GM19324 (cell line): ENCODE data around the gene GDF10.

Experiments used
- ATAC-seq: cut with Tn5 transposase; IDR thresholded peaks from one replicate; pipeline ENCODE4 v1.9.1; 2021; ENCODE audit warnings: mild to moderate bottlenecking, moderate library complexity; ENCODE audit not compliant: unreplicated experiment, low FRiP score

Gene GDF10

DNA sequence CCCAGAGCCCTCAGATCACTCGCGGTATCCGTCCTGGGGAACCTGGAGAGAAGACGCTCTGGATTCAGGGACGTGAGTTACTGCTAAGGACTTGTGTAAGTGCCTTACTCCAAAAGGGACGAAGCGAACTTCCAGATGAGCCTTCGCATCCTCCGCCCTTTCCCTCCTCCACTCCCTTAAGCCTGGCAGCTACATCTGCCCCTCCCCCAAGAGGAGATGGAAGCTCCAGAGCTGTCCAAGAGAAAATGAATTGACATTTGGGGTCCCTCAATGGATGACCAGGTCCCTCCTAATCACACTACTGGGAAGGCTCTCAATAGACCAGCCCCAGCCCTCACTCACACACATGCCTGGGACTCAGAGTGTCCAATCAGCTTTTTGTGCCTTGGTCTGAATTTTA lies 31.3 kb upstream of the GDF10 start:
- no peak for ATAC-seq

DNA sequence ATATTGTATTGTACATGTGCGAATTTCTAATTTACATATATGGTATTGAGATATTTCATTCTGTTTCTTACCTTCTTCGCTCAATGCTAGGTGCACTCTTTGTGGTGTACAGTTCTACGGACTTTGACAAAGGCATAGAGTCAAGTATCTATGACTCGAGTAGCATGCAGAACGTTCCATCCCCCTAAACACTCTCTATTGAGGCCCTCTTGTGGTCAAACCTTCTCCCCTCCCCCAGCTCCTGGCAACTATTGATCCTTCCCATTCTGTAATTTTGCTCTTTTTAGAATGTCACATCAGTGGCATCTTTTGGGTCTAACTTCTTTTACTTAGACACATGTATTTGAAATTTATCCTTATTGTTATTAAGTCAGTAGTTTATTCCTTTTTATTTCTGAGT lies 30.7 kb upstream of the GDF10 start:
- no peak for ATAC-seq

DNA sequence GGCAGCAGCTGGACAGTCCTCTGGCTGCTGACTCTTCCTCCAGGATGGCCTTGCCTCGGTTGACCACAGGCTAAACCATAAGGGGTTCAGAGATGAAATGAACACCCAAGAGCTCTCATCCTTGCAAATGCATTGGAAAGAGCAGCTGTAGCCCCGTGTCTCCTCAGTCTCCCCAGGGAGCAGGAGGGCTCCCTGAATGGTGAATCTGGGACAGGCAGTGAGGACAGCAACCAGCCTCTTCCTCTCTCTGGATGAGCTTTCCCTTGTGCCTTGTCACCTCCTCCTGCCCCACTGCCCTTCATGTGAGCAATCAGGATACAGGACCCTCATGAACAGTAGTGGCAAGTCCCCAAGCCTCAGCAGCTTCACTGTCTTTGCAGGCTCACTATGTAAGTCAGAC lies 23.9 kb upstream of the GDF10 start:
- ATAC-seq: no peak

DNA sequence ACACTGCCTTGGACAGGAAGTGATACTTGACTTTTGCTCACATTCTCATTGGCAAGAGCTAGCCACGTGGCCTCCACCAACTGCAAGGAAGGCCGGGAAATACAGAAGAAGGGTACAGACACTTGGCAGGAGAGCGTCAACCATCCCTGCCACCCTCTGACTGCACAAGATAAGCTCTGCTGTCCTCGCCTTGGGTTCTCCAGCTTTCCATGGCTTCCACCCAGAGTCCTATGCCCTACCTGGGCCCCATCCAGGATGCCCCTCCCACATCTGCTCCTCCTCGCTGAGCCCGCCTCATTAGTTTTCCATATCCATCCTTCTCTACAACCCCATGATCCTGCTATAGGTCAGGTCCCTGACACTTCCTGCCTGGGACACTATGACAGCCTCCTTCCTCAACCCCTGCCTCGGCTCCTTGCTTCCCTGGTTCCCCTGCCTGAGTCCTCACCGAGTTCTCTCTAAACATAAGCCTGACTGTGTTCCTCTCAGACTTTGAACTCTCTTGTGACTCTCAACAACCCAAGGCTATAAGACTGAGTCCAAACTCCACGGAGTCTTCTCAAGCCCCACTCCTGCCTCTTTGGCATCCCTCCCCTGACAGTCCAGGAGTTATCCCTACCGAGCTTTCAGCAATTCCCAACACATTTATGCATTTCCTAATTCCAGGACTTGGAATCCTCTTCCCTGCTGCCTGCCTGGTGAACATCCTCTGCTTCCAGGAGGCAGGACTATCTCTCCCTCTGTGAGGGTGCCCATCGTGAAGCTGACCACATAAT lies 23.2 kb upstream of the GDF10 start:
- no peak for ATAC-seq

DNA sequence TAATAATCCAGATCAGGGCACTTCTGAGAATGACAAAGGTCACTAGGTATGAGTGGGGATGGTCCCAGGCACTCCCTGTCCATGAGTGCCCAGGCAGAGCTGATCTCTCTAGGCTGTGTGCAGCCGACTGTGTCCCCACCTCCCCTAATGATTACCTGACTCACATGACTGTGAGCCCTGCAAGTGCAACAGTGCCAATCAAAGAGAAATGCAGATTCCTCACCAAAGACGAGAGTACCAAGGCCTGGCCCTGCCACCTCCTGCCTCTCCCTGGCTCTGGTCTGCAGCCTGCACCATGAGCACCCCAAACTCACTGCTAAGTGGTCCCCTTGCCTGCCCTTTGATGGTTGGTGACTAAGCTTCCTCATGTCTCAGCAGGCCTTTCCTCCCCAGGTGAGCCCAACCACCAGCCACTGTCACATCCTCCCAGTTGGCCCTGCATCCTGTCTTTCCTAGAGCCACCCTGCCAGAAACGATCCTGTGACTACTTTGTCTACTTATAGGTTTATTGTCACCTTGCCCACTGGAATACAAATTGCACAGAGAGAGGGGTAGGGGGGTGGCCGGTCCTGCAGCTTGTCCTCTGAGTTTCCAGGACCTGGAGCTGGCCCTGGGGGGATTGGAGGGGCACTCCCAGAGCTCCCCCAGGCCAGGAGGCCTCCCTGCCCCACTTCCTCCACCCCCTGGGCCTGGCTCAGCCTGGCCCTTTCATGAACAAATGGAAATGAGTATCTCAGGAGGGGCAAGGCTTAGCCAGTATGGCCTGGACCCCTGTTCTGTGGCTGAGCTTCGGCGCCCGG lies 22.4 kb upstream of the GDF10 start:
- no peak for ATAC-seq

DNA sequence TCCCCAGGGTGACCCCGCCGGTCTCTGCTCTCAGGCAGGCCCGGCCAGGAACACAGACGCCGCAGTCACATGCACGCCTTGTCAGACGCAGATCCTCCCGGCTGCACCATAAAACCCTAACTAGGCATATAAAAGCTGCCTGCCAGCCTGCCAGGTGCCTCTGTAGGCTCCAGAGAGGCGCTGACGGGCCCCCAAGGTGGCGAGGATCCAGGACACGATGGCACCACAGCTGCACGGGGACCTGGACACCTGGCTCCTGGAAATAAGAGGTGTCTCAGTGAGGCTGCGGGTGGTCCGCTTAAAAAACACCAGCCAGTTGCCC lies 21.9 kb upstream of the GDF10 start:
- no peak for ATAC-seq

DNA sequence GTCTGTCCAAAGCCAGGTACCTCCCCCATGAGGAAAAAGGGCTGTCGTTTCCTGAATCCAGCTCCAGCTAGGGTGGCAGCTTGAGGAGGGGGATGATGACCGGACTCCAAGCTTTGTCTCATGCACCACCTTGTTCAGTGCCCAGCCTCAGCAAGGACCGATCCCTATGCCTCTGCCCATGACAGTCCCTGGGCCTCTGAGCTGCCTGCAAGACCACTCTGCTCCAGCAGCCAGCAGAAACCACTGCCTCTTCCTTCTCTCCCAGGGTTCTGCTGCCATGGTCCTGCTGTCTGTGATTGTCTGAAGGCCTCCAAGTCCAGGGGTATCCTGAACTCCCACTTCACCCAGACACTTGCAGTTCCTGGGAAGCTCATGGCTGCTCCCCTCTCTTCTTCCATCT lies 21.3 kb upstream of the GDF10 start:
- no peak for ATAC-seq

DNA sequence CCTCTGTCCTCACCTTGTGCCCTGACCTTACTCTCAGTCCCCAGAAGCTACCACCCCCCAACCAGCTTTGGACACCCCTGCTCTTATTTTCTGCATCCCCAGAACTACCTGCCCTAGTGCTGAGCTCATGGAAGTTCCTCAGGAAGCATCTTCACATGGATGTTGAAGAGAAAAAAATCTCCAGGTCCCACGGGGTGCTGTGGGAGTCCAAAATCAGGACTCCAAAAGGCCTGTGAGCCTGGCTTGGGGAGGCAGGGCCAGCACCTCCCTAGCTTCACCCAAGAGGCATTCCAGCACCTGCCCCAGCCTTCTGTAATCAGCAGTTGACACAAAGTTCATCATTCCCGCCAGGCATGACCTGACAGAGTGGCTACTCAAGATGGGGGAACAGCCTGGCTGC lies 20.7 kb upstream of the GDF10 start:
- no peak for ATAC-seq

DNA sequence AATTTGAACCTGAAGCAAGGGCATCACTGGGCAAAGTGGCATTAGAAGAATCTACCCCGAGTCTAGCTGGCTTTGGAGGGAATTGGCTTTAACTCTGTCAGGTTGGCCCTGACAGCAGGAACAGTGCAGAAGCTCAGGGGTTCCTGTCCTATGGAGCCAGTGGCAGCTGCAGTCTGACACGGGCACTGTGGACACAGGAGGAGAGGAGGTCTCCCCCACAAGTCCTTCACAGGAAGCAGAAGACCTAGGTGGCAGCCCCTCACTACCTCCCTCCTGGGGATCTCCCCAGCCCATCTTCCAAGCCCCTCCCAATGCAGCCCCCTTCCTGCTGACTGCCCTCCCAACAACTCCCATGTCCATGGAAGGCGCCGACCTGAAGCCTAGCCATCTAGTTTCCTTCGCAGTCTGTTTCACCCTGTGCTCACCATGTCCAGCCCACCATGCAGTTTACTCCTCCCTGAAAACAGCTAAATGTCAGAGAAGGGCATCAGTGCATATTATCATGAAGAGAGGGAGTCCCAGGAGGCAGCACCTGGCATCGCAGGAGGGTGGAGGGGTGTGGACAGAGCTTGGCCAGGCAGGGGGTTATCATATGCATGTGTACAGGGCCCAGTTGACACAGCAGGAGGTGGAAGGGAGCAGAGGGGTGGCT lies 17.9 kb upstream of the GDF10 start:
- no peak for ATAC-seq

DNA sequence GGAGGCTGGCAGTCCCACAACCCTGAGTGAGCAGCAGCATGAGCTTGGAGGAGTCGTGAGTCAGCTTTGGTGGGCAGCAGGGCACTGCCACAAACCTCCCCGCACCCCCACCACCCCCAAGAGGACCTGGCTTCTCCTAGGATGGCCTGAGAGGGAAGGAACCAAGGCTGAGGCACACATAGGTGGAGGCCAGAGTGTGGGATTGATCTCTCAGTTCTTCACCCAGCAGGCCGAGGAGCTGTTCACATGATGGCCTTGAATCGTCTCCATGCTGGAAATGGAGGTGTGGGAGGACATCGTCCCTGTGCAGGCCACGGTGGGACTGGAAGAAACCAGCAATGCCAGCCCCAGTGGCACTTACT lies 17.4 kb upstream of the GDF10 start:
- no peak for ATAC-seq

DNA sequence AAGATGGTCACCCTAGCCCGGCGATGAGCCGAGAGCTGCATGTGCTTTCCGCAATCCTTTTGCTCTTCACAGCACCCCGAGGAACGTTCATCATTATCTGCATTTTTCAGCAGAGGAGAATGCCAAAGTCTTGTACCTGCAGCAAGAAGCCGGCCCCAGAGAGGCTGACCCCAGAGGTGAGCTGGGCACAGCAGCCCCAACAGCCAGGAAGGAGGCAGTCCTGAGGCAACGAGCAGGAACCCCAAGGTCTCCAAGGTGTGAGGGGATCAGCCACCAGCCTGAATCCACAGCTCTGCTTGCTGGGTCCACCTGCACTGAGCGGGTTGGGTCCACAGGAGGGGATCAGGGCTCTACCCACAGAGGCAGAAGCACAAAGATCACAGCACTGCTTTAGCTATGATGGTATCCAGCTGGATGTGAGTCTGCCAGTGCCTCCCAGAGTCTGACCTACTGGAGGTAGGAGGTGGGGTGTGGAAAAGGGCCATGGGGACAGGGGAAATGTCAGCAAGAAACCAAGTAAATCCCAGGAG lies 16.8 kb upstream of the GDF10 start:
- no peak for ATAC-seq

DNA sequence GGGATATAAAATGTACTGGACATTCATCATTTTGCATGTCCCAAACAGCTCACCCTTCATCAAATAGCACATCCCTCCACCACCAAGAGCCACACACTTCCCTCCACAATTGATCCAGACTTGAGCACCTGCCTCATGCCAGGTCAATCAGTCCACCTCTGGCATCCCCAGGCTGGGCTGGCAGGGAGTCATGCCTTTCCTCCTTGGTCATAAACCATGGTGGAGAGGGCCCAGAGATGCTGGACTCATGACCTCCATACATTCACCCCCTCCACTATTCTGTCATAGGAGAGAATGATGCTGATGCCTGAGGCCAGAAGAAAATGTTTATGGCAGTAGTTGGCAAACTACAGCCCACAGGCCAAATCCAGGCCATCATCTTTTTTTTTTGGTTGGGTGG lies 16.1 kb upstream of the GDF10 start:
- no peak for ATAC-seq

DNA sequence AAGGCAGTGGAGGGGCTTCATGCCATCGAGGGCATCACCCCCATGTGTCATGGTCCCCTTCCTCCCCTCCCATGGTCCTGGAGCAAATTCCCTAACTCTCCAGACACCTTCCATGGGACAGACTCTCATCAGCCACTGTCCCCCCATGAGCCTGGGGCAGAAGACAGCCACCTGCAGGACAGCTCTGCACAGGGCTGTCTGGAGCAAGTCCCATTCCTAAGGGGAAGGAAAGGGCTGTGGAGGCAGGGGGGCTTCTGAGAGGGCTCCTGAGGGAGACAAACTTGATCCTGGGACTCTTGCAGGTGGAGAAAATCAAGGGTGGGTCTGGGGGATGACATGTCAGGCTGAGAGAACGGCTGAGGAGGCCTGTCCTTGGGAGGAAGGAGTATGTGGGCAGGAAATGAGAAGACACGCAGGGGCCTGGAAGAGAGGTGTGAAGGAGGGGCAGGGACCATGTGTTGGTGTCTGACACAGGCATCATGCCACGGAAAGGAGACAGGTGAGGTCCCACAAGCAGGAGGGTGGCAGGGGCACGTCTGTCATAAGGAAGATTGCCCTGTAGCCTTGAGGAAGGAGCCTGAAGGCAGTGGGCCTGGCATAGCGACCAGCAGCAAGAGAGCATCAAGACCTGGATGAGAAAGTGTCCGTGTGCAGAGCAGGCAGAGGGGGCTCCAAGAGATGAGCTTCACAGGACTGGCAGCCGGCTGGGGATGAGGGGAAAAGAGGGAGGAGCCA lies 14.4 kb upstream of the GDF10 start:
- no peak for ATAC-seq

DNA sequence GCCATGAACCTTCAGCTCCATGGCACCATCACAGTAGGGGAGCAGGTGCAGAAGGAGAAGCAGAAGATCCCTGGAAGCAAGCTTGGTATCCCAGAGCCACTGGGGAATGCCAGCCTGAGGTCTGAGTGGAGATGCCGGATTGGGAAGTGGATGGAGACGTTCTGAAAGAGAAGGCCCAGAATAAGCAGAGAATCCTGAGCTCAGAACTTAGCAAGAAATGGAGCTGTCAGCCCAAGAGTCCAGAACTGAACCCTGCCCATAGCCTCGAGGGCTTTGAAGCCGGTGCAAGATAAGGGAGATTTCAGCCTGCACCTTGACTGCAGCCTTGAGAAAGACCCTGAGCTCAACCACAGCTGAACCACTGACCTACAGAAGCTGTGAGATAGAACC lies 13.9 kb upstream of the GDF10 start:
- no peak for ATAC-seq

DNA sequence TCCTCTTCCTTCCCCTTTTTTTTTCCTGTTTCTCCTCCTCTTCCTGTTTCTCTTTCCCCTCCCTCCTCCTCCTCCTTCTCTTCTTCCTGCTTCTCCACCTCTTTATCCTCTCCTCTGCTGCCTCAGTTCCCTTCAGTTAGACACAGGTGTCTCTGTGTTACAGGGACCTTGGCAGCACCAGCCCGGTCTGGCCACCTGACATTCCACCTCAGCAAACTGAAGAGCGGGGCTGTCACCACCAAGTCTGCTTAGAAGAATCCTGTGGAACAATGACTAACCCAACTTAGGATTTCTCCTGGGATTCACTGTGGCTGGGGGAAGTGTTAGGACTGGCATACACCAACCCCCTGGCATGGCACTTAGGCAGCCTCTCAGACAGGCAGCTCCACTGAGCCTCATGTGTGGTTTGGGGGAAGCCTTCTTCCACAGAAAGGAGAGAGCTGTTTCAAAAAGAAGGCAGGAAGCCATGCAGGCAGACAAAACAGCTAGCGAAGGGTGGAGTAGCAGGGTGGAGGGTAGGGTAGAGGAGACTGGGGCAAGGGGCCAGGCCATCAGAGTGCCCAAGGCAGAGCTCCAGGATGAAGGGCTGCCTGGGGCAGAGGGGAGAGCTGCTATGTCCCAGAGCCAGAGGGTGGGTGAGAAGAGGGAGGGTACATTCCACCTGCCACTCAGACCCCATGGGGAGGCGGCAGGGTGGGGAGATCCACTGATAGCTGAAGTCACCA lies 13.2 kb upstream of the GDF10 start:
- ATAC-seq: no peak

DNA sequence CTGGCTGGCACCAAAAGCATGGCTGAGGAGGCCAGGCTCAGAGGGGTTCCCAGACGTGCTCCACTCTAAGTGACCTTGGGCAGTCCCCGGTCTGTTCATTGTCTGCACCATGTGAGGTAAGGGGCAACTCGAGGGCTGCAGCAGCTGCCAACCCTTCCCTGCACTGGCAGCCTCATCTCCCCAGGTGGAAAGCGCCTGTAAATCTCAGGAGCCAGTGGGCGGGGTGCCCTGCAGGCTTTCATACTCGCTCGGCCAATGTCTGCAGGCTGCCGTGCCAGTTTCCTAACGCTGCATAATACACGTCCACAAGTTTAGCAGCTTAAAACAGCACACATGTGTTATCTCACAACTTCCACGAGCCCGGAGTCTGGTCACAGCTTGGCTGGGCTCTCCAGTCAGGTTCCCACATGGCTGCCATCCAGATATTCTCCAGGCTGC lies 12.6 kb upstream of the GDF10 start:
- no peak for ATAC-seq

DNA sequence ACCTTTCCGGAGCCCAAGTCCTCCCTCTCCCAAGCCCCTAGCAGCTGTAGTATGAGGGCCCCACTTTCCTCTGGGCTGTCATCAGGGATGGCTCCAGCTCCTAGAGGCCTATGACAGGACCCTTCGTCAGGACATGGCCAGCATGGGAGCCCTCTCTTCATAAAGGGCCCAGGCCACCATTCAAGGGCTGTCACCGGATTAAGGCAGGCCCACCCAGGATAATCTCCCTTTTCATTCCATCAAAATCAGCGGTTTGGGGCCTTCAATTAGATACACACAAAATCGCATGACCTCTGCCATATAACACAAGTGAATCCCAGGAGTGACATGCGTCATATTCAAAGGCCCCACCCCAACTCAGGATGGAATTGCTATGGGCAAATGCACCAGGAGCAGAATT lies 12.2 kb upstream of the GDF10 start:
- no peak for ATAC-seq

DNA sequence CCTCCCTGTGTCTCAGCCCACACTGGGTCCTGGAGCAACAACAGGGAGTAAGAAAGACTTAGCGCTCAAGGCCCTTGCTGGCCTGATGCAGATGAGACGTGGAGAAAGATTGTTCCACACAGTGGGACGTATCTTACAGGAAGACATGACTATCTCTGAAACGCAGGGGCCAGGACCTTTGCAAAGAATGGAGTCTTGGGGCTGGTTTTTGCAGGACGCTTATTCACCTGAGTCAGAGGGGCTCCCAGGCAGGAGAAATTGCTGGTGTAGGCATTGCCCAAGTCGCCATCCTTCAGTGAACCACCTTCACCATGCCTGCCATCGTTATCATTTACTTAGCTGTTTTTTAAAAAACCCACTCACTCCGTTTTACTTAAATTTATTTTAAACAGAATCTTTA lies 11.8 kb upstream of the GDF10 start:
- ATAC-seq: no peak

DNA sequence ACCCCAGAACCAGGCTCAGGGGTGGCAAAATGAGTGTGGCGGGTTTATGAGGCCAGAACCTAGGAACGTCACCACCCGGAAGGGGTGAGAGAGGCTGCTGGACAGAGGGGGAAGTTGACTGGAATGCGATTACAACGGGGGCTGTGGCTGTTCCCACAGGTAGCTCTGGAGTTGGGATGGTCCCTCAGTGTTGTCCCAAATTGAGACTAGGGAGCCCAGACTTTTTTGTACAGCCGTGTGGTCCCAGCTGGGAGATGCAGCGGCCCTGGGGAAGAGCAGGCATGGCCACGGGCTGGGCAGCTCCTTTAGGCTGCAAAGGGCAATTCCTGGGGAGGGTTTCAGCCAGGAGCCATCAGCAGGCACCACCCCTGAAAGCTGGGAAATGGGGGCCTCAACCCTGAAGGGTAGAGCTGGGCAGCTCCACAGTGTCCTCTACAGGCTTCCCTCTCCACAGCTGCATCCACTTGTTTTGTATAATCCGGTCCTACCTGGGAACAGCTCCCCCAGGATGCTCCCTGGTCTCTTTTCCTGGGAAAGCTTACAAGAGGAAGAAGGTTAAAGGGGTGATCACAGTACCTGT lies 11.0 kb upstream of the GDF10 start:
- no peak for ATAC-seq

DNA sequence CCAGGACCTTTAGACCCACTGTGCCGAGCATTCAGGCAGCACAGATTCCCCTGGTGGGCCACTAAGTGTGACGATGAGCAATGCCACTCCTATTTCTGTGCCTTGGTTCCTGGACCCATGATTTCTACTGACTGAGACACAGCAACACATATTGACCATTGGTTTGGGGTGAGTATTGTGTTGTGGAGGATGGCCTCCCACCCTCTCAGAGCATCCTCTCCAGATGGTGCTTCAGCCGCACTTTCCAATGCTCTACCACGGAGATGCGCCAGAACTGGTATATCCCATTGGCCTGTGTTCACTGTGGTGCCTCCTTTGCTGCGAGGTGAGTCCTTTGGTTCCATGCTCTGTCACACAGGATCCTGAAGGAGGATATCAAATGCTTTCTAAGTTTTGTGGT lies 10.1 kb upstream of the GDF10 start:
- no peak for ATAC-seq
